H1 (cell line): ENCODE results near the gene STK36. TPM values are rescaled to one million over a fixed set of nuclear protein-coding genes. Genes with fewer than 3 reads are reported as not detected.
A peak's percentile ranks its signal among the peaks of the same experiment; 100 is the strongest.

Source experiments
- CTCF ChIA-PET: fragments of 300-600 bp; sonication (Branson Sonifier 250); formaldehyde crosslinking; loops from one replicate; lab custom pipeline; 2021; ENCODE audit not compliant: partially characterized antibody; lab: Charles Lee
- POLR2A ChIA-PET: fragments of 300-600 bp; sonication (Branson Sonifier 250); formaldehyde crosslinking; loops from one replicate; lab custom pipeline; 2021; ENCODE audit warnings: inconsistent platforms; ENCODE audit not compliant: partially characterized antibody; lab: Charles Lee
- DNase-seq, 2 experiments: peaks; one replicate each; pipeline versions ENCODE4 v3.0.0 to v3.0.0-alpha.2; 2010 to 2022; ENCODE audit warnings: low spot score in 2 of 2, low read depth in 1 of 2, mixed read lengths in 1 of 2
- FAIRE-seq: peaks from 2 replicates; lab custom pipeline; 2011; peaks lifted over from hg19 to GRCh38; lab: Jason Lieb, UNC
- H2AFZ ChIP-seq: 2 replicates; pipeline ENCODE4 v1.8.1; 2012; ENCODE audit warnings: low read length, inconsistent platforms
- H2AK5ac ChIP-seq: 2 replicates; pipeline ENCODE4 v1.6.1; 2013; ENCODE audit warnings: low read depth, low read length
- H2BK120ac ChIP-seq: replicated peaks from 2 replicates; pipeline ENCODE3; 2013; ENCODE audit warnings: low read depth, low read length, inconsistent platforms
- H2BK12ac ChIP-seq: 2 replicates; pipeline ENCODE4 v1.6.1; 2013; ENCODE audit warnings: low read depth, low read length
- H2BK15ac ChIP-seq: 2 replicates; pipeline ENCODE4 v1.6.1; 2013; ENCODE audit warnings: low read length
- H2BK20ac ChIP-seq: 2 replicates; pipeline ENCODE4 v1.6.1; 2013; ENCODE audit warnings: low read length
- H2BK5ac ChIP-seq: 2 replicates; pipeline ENCODE4 v1.6.1; 2013; ENCODE audit warnings: low read depth, low read length
- H3K14ac ChIP-seq: 2 replicates; pipeline ENCODE4 v1.6.1; 2013; ENCODE audit warnings: inconsistent platforms; ENCODE audit not compliant: insufficient read length
- H3K18ac ChIP-seq: 2 replicates; pipeline ENCODE4 v1.6.1; 2013; ENCODE audit warnings: low read length; ENCODE audit errors: extremely low read depth
- H3K23ac ChIP-seq: 2 replicates; pipeline ENCODE4 v1.6.1; 2013; ENCODE audit warnings: inconsistent platforms; ENCODE audit not compliant: insufficient read length
- H3K23me2 ChIP-seq: 2 replicates; pipeline ENCODE4 v1.6.1; 2013; ENCODE audit warnings: low read depth, low read length
- H3K27ac ChIP-seq: 2 replicates; pipeline ENCODE4 v1.6.1; 2011; ENCODE audit warnings: low read depth, low read length, inconsistent platforms
- H3K27me3 ChIP-seq, 4 experiments: replicated peaks in 1 of 4; 1 replicate in 1 of 4; 2 replicates in 3 of 4; pipeline versions ENCODE4 v1.6.1 to v1.8.1; 2011 to 2013; ENCODE audit warnings: low read length in 3 of 4, mild to moderate bottlenecking in 3 of 4, inconsistent platforms in 2 of 4, mixed read lengths in 2 of 4, moderate library complexity in 1 of 4; ENCODE audit not compliant: control insufficient read depth in 3 of 4, insufficient read depth in 3 of 4; ENCODE audit errors: extremely low read depth in 1 of 4
- H3K36me3 ChIP-seq, 4 experiments: 2 replicates each; pipeline versions ENCODE4 v1.6.1 to v1.8.1; 2011 to 2013; ENCODE audit warnings: mild to moderate bottlenecking in 4 of 4, low read length in 3 of 4, moderate library complexity in 2 of 4, control low read depth in 1 of 4, inconsistent platforms in 1 of 4; ENCODE audit not compliant: insufficient read depth in 4 of 4, control insufficient read depth in 2 of 4
- H3K4ac ChIP-seq: replicated peaks from 2 replicates; pipeline ENCODE3; 2013; ENCODE audit warnings: low read length, low read depth, mixed read lengths, inconsistent platforms; ENCODE audit not compliant: insufficient read length
- H3K4me1 ChIP-seq, 4 experiments: replicated peaks in 1 of 4; 1 replicate in 1 of 4; 2 replicates in 3 of 4; pipeline versions ENCODE4 v1.6.1 to v1.8.1; 2011 to 2013; ENCODE audit warnings: low read length in 3 of 4, inconsistent platforms in 2 of 4, mixed read lengths in 1 of 4; ENCODE audit not compliant: insufficient read depth in 4 of 4, control insufficient read depth in 3 of 4
- H3K4me2 ChIP-seq, 2 experiments: 2 replicates each; pipeline versions ENCODE4 v1.6.1 to v1.8.1; 2011 to 2013; ENCODE audit warnings: low read depth in 2 of 2, low read length in 2 of 2, control low read depth in 1 of 2, inconsistent platforms in 1 of 2, mild to moderate bottlenecking in 1 of 2; ENCODE audit not compliant: insufficient read depth in 1 of 2
- H3K4me3 ChIP-seq, 4 experiments: fragments of 200-600, 300-600 bp in 1 of 4; sonication (generic), shearing (Covaris generic), sonication (Bioruptor Twin) in 1 of 4; 2 replicates each; pipeline versions ENCODE4 v1.5.1 to v1.8.1; 2011 to 2016; ENCODE audit warnings: low read length in 4 of 4, low read depth in 3 of 4, control low read depth in 2 of 4, inconsistent platforms in 2 of 4, mild to moderate bottlenecking in 2 of 4, mixed read lengths in 1 of 4, moderate library complexity in 1 of 4; ENCODE audit not compliant: insufficient read depth in 2 of 4; ENCODE audit errors: extremely low read depth in 1 of 4
- H3K56ac ChIP-seq: replicated peaks from 2 replicates; pipeline ENCODE3; 2013; ENCODE audit warnings: low read depth, mild to moderate bottlenecking, mixed read lengths, low read length, inconsistent platforms; ENCODE audit not compliant: insufficient read length
- H3K79me1 ChIP-seq: 2 replicates; pipeline ENCODE4 v1.6.1; 2013; ENCODE audit warnings: low read depth, low read length, control low read depth
- H3K79me2 ChIP-seq, 2 experiments: 2 replicates each; pipeline versions ENCODE4 v1.6.1 to v1.8.1; 2012 to 2013; ENCODE audit warnings: low read length in 2 of 2, mild to moderate bottlenecking in 2 of 2, inconsistent platforms in 1 of 2; ENCODE audit not compliant: insufficient read depth in 2 of 2, control insufficient read depth in 1 of 2
- H3K9ac ChIP-seq, 4 experiments: replicated peaks in 1 of 4; 1 replicate in 1 of 4; 2 replicates in 3 of 4; pipeline versions ENCODE4 v1.6.1 to v1.8.1; 2011 to 2013; ENCODE audit warnings: low read depth in 3 of 4, low read length in 3 of 4, control low read depth in 2 of 4, mild to moderate bottlenecking in 2 of 4, moderate library complexity in 2 of 4, inconsistent platforms in 1 of 4; ENCODE audit errors: extremely low read depth in 1 of 4
- H3K9me3 ChIP-seq, 2 experiments: 2 replicates each; pipeline versions ENCODE4 v1.6.1 to v1.8.1; 2012 to 2013; ENCODE audit warnings: mild to moderate bottlenecking in 2 of 2, moderate library complexity in 2 of 2, control low read depth in 1 of 2, inconsistent platforms in 1 of 2, low read depth in 1 of 2, low read length in 1 of 2, mixed read lengths in 1 of 2; ENCODE audit not compliant: insufficient read depth in 2 of 2
- H4K20me1 ChIP-seq, 2 experiments: replicated peaks in 1 of 2; 2 replicates each; pipeline versions ENCODE3 to v1.8.1; 2011 to 2013; ENCODE audit warnings: inconsistent platforms in 2 of 2, low read length in 2 of 2, mild to moderate bottlenecking in 1 of 2; ENCODE audit not compliant: insufficient read depth in 2 of 2, control insufficient read depth in 1 of 2
- H4K5ac ChIP-seq: 2 replicates; pipeline ENCODE4 v1.6.1; 2013; ENCODE audit warnings: low read length, low read depth, mixed read lengths, inconsistent platforms; ENCODE audit not compliant: insufficient read length
- H4K8ac ChIP-seq: 2 replicates; pipeline ENCODE4 v1.8.0; 2013; ENCODE audit warnings: mild to moderate bottlenecking, moderate library complexity, low read length, inconsistent platforms; ENCODE audit not compliant: insufficient read depth; ENCODE audit errors: extremely low read depth
- H4K91ac ChIP-seq: replicated peaks from 2 replicates; pipeline ENCODE3; 2013; ENCODE audit warnings: low read length, mixed read lengths, inconsistent platforms; ENCODE audit not compliant: insufficient read length
- CEBPB ChIP-seq: IDR thresholded peaks from 2 replicates; pipeline ENCODE4 v1.6.1; 2012; ENCODE audit warnings: low read depth, low read length
- POLR2AphosphoS5 ChIP-seq: IDR thresholded peaks from 2 replicates; pipeline ENCODE4 v1.6.1; 2011; ENCODE audit warnings: low read depth, low read length
- WGBS, 2 experiments: shearing (Covaris generic) in 1 of 2; methylation state at CpG; one replicate each; pipeline versions ENCODE4 v1.1.6 to v1.1.7; 2013 to 2015; ENCODE audit warnings: low lambda C conversion rate in 2 of 2, mixed read lengths in 2 of 2, inconsistent platforms in 1 of 2, low coverage in 1 of 2, missing lambda C conversion rate in 1 of 2; ENCODE audit not compliant: insufficient replicate concordance in 2 of 2, insufficient coverage in 1 of 2, insufficient read length in 1 of 2; ENCODE audit errors: extremely low coverage in 1 of 2, missing lambda C conversion rate in 1 of 2; 5-methylcytosine and 5-hydroxymethylcytosine counted together
- polyA plus RNA-seq, 7 experiments: library from polyadenylated mRNA; depleted of rRNA in 3 of 7; stranded (reverse) in 5 of 7; unstranded in 2 of 7; fragments of >200 nt in 5 of 7; fragments of 200-250 nt in 2 of 7; gene quantifications; 1 replicate in 5 of 7; 2 replicates in 1 of 7; 4 replicates in 1 of 7; pipeline versions ENCODE4 v1.2.1 to v1.2.3, GENCODE V29; 2011 to 2013; ENCODE audit warnings: missing spikeins in 2 of 7, mixed read lengths in 2 of 7
- total RNA-seq: library from RNA; stranded (reverse); fragmentation: NEBNext Ultra II Directional; extraction: Animal tissue kit (Norgen Biotek cat#: 25700); gene quantifications from 2 replicates; pipeline ENCODE4 v1.2.1, GENCODE V29; 2021

STK36 gene
- total and polyA plus RNA-seq, 2 of the 8 experiments (the other 6 are each of a cell fraction or from before 2014, with no cell fraction given), result 41.4 to 57.6 TPM

DNA sequence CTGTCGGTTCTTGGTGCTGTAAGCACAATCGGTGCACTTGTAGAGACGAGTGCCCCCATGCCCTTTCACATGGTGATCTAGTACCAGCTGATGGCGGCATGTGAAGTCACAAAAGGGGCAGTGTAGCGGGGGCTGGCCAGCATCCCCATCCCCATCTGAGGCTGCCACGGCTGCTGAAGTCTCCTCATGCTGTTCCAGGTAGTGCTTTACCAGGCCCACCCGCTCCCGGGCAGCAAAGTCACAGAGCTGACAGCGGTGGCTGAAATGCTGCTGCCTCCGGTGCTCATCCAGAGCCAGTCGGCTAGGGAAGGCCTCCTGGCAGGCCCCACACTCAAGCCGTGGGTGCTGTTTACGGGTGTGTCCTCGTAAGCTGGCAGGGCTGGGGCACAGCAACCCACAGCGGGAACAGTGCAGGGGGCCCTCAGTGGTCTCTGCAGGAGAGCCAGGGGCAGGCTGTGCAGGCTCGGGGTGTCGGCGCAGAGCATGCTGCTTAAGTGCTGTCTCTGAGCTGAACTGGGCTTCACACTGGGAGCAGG is 29.7 kb upstream of the STK36 start:
- no peak overlapping the region for H2BK12ac ChIP-seq
- no peaks in the 10 kb centered on the region for H3K9me3 ChIP-seq
- H3K23ac ChIP-seq, result no peak overlapping the region
- peaks cover 42 to 80% (median 70%) of the 10 kb centered on the region in 4 experiments for H3K36me3 ChIP-seq
- CTCF ChIA-PET, result interaction anchor here (0.6 to 3.8 kb wide), 5 partner anchors 8 to 86 kb away, joined by 4 to 16 read pairs (median 7); partner anchors contain the start of genes BCS1L and ZNF142
- H3K27ac ChIP-seq, result no peak overlapping the region
- H3K4me2 ChIP-seq, result no peak overlapping the region
- no peak overlapping the region for H3K4me3 ChIP-seq
- no peaks in the 10 kb centered on the region; the same call in 1 of the 2 replicates for H3K79me1 ChIP-seq
- no peak overlapping the region for H4K5ac ChIP-seq
- no peak for TF ChIP-seq CEBPB
- TF ChIP-seq POLR2AphosphoS5, result peak; percentile 18; the same call in 1 of the 2 replicates
- TF ChIP-seq, all 59 proteins: peak for 1
- Histone ChIP-seq H3K4me1 (no peaks in the 10 kb centered on the region), H2BK120ac (no peak overlapping the region), H3K14ac (no peak overlapping the region), H2BK20ac (no peak overlapping the region), H2BK5ac (no peak overlapping the region), H3K9ac (no peak overlapping the region), H4K8ac (no peak overlapping the region), H3K23me2 (no peaks in the 10 kb centered on the region), H3K27me3 (no peaks in the 10 kb centered on the region), H3K56ac (no peak overlapping the region), H2BK15ac (no peak overlapping the region), H2AK5ac (no peak overlapping the region), H3K18ac (no peak overlapping the region), H3K79me2 (no peaks in the 10 kb centered on the region), H2AFZ (no peak overlapping the region), H4K91ac (no peak overlapping the region), H3K4ac (no peak overlapping the region), H4K20me1 (peaks cover 2 to 10% of the 10 kb centered on the region in 2 experiments)
- FAIRE-seq (no peak), DNase-seq (no peak)
- POLR2A ChIA-PET, result interaction anchor here (0.9 to 1.4 kb wide), 4 partner anchors 14 to 68 kb away, joined by 3 to 4 read pairs (median 3); partner anchors contain the start of gene TTLL4
- WGBS, 2 experiments, result 94% methylated on average over 18 of the region's 18 CpGs; no CpG with 5 or more reads in 1 of the 2 experiments
